ENCODE results near the gene EIF4B. TPM values are rescaled to one million over a fixed set of nuclear protein-coding genes. Genes with fewer than 3 reads are reported as not detected.

The EIF4B gene
- total and polyA plus RNA-seq, 9 of the 15 experiments (the other 6 are each of a cell fraction or from before 2014, with no cell fraction given): 138 to 669 (median 552) TPM

- FAIRE-seq (no peak), ATAC-seq (no peak), DNase-seq (ENCODE audit: extremely low read depth in 1 of 4, low spot score in 3 of 4) (no peak)
- no peaks in the 10 kb centered on the region for H3K9me3 ChIP-seq (replicated peaks; ENCODE audit: control insufficient read depth, insufficient read depth, low read depth, low read length)
- no peak overlapping the region for H3K4me2 ChIP-seq (ENCODE audit: insufficient read depth, low read length)
- in situ Hi-C loops (cut with MboI): loop anchor here (10.0 kb wide), 1 partner anchor 141 kb away; the partner anchor contains the start of gene ITGB7
- BruUV-seq (replicated peaks): TSS peak; percentile 39
- H3K27ac ChIP-seq (ENCODE audit: extremely low read depth, low read depth, low read length): no peak overlapping the region
- H3K9me1 ChIP-seq (ENCODE audit: control insufficient read depth, insufficient read depth, low read length): no peaks in the 10 kb centered on the region
- no peak overlapping the region for H2AFZ ChIP-seq (ENCODE audit: low read depth, low read length)
- H3K79me2 ChIP-seq (ENCODE audit: control insufficient read depth, insufficient read depth, low read length): no peaks in the 10 kb centered on the region
- H3K36me3 ChIP-seq (ENCODE audit: control insufficient read depth, insufficient read depth, low read length): peaks cover 8% of the 10 kb centered on the region; the same call in 2 of the 3 replicates
- intact Hi-C loops (cut with micrococcal nuclease): loop anchor here (10.0 kb wide), 1 partner anchor 441 kb away; the partner anchor contains the start of genes NPFF and TARBP2
- H3K9ac ChIP-seq (ENCODE audit: insufficient read depth in 1 of 2, low read depth in 2 of 2, low read length in 2 of 2): no peak overlapping the region; a peak in 1 of 4 replicates
- ChIA-PET POLR2A (interaction anchor here (0.7 to 1.4 kb wide), 6 partner anchors 8 to 19 kb away, joined by 3 to 6 read pairs (median 3); partner anchors contain the start of gene SPRYD3), CTCF (ENCODE audit: low intra/inter-chr PET ratio) (no interaction called here)
- 61% methylated on average over 12 of the region's 13 CpGs for WGBS (ENCODE audit: insufficient coverage, low coverage, missing lambda C conversion rate)
- H3K4me3 ChIP-seq: no peak overlapping the region
- peaks cover 8 to 34% of the 10 kb centered on the region in 2 experiments; a peak in 4 of 5 replicates for H3K4me1 ChIP-seq (replicated peaks in 1 of 2; ENCODE audit: control insufficient read depth in 2 of 2, insufficient read depth in 2 of 2, low read length in 2 of 2)
- no peaks in the 10 kb centered on the region; a peak in 1 of 5 replicates for H3K27me3 ChIP-seq (ENCODE audit: control insufficient read depth in 2 of 2, insufficient read depth in 2 of 2, low read length in 2 of 2)
- no peaks in the 10 kb centered on the region for H4K20me1 ChIP-seq (replicated peaks; ENCODE audit: control insufficient read depth, insufficient read depth, low read length)
- TF ChIP-seq FOXJ3 (CRISPR knock-in tag; IDR thresholded peaks at IDR 0.05) (no peak), ZBTB12 (CRISPR knock-in tag; IDR thresholded peaks at IDR 0.05) (no peak), MAZ (CRISPR knock-in tag; conservative IDR thresholded peaks at IDR 0.05 in 1 of 2, IDR thresholded peaks at IDR 0.05 in 1 of 2) (no peak), ZNF217 (CRISPR knock-in tag; IDR thresholded peaks at IDR 0.05) (no peak), MAFF (IDR thresholded peaks at IDR 0.05; ENCODE audit: low read length) (no peak), TARDBP (IDR thresholded peaks at IDR 0.05) (no peak), E4F1 (CRISPR knock-in tag; IDR thresholded peaks at IDR 0.05; ENCODE audit: borderline replicate concordance) (no peak), KLF13 (tag; IDR thresholded peaks at IDR 0.05; ENCODE audit: borderline replicate concordance, low read depth) (no peak), ELF1 (tag; IDR thresholded peaks at IDR 0.05) (no peak), RBM39 (optimal IDR thresholded peaks at IDR 0.05; ENCODE audit: low read depth, low read length) (no peak), MCM2 (IDR thresholded peaks at IDR 0.05; ENCODE audit: low read depth) (no peak), ZNF75A (CRISPR knock-in tag; IDR thresholded peaks at IDR 0.05) (no peak), GABPA (tag; conservative IDR thresholded peaks at IDR 0.05; ENCODE audit: low read depth) (no peak), AFF4 (CRISPR knock-in tag; IDR thresholded peaks at IDR 0.05) (no peak)
Measured at GRCh38 chr12:53063708-53064612, 57.7 kb downstream of the EIF4B start.
